HG02678 (cell line): ENCODE data around the gene UBQLN1.
A peak's percentile ranks its signal among the peaks of the same experiment; 100 is the strongest.
"Not testable (repeated sequence)": the region's sequence is repeated elsewhere in the genome, so short reads cannot be mapped to it uniquely, and the experiment has no call there.

Experiments used
- ATAC-seq: cut with Tn5 transposase; IDR thresholded peaks from one replicate; pipeline ENCODE4 v1.9.1; 2021; ENCODE audit warnings: mild to moderate bottlenecking, moderate library complexity; ENCODE audit not compliant: unreplicated experiment

The UBQLN1 gene

DNA sequence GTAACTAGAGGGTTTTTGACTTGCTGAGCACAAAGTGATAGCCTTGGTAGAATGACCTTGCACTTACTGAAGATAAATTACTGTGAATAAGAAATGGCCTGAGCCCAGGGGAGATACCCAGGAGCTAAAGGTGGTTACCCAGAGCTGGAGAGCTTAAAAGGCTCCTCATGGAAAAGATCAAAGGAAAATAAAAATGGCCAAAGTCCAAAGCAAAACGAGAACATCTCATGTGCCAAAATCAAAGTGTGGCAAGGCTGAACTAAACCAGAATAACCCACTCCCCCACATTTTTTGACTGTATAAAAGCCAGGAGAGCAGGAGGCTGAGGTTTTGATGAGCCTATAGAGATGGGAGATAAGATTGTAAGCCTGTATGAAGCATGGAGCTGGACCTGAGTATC, 70.4 kb downstream of the UBQLN1 start:
- no peak for ATAC-seq

DNA sequence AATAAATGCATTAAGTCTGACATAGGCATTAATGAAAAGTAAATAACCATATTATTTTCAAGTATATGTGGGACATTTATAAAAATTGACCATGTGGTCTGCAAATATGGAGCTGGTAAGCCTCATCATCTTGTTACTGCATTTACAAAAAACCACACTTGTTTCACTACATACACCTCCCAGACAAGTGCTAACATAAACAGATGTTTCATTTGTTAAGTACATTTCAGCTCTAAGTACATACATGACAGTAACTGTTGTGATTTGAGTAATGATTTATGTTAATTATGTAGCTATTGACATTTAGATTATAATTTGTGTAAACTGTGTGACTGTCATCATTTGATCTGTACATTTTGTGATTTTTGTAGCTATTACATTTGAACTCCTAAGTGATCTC, 70.9 kb downstream of the UBQLN1 start:
- no peak for ATAC-seq

DNA sequence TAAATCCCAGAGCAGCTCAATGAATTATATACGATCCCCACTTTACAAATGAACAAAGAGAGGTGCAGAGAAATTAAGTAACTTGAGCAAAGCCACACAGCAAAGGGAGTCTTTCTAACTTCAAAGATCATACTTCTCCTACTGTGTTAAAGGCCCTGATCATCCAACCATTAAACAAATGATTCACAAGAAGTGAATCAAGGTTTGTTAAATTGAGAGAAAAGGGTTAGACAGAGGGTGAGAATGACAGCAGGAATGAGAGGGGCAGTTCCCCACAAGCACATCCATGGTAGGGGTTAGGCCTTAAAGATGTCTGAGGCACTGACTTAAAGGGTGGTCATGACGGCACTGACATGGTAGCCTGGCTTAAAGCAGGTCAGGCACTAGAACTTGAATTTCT, 74.1 kb downstream of the UBQLN1 start:
- no peak for ATAC-seq

DNA sequence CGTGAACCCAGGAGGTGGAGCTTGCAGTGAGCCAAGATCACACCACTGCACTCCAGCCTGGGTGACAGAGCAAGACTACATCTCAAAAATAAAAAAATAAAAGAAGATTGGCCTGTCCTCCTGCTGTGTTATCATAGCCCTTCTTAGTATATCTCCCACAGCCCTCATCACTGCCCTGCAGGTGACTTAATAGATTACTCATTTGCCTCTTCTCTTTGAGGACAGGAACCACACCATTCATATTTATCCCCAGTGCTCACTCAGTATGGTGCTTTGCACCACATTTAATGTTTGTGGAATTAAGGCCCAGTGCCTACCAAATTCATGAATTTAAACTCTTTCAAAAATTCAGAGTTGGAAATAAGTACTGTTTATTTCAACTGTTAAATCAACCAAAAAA, 74.5 kb downstream of the UBQLN1 start:
- ATAC-seq, result no peak

DNA sequence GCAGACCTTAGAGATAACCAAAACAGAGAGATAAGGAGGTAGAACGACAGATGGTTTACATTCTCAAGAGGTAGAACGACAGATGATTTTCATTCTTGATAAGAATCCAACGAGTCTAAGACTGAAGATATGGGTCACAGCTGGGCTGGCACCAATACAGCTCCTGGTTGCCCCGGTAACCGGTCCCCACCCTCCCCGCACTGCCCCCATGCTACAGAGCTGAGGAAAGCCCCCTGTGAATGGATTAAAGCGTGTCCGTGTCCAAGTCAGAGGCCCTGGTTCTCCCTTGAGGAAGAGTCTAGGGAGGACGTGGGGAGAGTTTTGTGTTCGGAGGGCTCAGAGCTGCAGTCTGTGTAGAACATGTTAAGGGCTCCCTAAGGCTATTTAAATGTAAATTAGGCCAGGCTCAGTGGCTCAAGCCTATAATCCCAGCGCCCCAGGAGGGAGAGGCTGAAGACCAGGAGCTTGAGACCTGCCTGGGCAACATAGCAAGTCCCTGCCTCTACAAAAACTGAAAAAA, 76.8 kb downstream of the UBQLN1 start:
- no peak for ATAC-seq

DNA sequence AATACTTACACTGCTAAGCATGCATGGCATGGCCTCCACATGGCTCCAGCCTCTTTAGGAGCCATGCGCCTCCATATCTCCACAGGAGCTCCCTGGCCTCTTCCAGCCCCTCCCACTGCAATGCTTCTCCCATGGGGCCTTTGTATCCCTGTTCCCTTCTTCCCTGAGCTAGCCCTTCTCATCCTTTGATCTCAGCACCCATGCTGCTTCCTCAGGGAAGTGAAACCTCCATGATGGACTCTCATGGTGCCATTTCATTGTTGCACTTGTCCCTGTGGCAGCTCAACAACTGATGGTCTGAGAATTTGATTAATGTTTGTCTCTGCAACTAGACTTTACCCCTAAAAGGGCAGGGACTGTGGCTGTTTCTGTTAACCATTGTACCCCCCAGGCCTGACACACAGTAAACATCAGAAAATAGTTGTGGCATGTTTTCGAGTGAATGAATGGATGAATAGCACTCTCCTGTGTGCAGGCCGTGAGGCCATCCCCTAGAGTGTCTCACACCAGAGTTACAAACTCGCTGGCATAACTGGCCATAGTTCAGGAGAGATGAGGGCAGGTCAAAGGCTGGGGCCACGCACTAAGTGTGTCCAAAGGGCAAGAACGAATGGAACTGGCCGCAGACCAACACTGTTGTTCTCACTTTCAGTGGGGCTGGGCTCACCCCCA, 78.2 kb downstream of the UBQLN1 start:
- ATAC-seq, result no peak

DNA sequence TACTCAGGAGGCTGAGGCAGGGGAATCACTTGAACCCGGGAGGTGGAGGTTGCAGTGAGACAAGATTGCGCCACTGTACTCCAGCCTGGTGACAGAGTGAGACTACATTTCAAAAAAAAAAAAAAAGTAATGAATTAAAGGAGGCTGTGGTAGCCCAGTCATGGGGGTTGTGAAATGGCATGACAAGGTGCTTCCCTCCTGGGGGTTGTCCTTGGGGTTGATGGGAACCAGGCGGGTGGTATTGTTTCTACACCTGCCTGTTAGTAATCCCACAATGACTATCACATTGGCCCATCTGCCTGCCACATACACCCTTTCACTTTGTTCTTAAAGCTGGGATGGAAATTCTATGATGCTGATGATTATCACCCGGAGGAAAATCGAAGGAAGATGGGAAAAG, 79.2 kb downstream of the UBQLN1 start:
- ATAC-seq, result no peak

DNA sequence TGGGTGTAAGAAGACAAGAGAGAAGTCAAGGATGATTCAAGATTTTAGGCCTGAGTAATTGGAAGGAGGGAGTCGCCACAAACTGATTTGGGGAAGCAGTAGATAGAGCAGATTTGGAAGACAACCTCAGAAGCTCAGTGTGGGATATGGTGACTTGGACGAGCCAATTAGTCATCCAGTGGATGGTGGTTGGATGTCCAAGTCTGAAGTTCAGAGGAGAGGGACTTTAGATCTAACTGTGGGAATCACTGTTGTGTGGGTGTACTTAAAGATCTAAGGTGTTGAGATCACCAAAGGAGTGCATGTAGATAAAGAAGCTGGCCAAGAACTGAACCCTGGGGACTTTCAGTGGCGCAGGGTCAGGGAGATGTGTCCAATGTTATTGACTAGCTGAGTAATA, 82.6 kb downstream of the UBQLN1 start:
- no peak for ATAC-seq

DNA sequence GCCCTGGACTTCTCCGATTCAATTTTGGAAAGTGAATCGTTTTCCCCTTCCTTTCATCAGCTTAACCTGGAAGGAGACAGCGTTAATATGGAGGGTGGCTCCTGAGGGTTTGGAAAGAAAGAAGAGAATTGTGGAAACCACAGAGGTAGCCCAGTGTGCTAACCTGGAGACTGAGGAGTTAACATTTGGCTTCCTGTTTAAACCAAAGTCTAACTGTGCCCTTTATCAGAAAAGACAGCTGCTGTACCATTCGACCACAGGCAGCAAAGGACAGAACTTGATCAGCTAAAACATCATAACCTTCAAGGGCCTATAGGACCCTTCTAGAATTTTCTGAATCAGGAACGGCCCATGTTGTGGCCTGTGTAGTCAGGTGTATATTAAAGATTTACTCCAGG, 84.1 kb downstream of the UBQLN1 start:
- ATAC-seq, result peak; percentile 35

DNA sequence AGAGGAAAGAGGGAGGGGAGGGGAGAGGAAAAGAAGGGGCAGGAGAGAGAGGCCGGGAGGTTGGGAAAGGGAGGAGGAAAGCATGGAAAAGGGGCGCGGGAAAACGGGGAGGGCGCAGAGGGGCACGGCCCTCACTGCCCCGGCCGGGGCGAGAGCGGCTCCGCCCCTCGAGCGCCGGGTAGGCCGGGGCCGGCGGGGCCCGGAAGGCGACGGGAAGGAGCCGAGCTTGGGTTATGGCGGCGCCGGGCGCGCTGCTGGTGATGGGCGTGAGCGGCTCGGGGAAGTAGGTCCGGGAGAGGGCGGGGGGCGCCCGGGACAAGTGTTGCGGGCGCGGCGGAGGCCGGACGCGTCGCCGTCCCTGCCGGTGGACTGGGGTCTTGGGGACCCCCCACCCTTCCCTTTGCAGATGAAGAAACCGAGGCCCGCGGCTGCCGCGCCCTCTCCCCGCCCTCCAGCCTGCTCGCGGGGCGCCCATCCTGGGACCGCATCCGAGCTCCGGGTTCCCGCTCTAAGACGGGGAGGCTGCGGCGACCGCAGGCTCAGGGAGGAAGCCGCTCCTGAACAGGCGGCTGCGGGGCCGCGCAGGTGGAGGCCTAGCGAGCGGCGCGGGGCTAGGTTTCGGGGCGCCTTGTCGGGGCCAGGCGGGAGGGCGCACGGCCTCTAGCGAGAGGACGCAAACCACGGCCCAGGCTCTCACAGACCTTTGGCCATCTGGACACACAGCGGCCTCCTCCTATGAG, 84.6 kb downstream of the UBQLN1 start, which contains the start of gene IDNK:
Gene IDNK, plus strand, starts transcription at position 205 of the 740 bp plus-strand sequence. Its CDS starts 29 bp downstream, at position 234.
- ATAC-seq, result peak; percentile 81

DNA sequence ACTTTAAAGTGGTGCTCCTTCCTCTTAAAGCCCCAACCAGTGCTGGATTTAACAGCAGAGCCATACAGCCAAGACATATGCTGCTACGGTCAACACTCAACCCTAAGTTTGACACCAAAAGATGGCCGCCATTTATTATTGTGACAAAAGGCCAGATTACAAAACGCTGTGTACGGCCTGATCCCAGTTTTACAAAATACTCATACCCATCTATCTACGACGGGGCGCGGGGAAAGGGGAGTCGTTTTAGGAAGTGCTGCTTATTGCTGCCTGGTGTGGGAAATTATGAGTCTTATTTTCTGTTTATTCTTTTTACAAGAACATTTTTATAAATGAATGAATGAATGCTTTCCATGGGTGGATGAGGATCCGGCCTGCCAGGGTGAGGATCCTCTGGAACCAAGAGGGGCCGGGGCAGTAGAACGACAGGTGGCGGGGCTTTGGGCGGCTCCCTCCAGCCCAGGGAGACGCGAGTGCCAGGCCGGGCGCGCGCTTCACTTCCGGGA, 85.3 kb downstream of the UBQLN1 start:
- peak; percentile 57 for ATAC-seq

DNA sequence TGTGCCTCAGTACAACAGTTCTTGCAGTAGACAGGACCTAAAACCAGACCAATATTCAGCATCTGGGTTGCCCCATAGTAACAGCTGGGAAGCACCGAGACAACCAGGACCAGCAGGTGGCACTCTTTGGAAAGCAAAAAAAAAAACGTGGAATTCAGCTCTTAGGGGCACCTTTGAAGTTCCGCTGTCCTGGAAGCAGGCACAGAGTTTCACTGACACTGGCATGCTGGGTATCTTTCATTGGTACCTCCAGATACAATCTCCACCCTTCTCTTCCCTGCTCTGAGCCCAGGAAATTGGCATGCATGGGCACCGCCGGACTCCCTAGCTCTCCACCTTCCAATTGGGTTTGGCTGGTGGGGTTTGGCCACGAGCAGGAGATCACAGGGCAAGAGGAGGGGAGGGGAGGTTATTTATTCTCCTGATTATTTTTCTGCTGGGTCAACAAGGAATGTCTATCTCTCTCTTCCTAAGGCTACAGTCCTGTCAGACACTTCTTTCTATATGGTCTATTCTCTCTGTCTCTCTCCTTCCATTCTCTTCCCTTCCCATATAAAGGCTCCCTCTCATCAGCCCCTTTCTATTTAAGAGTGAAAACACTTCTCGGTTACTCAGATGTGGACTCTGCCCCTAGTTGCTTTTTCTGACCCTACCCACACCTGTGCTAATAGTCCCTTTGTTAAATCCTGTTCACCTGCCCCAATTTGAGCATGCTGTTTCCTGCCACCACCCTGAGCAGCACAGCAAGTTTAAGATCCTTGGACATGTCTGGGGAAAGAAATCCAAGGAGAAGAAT, 86.7 kb downstream of the UBQLN1 start:
- ATAC-seq, result no peak

DNA sequence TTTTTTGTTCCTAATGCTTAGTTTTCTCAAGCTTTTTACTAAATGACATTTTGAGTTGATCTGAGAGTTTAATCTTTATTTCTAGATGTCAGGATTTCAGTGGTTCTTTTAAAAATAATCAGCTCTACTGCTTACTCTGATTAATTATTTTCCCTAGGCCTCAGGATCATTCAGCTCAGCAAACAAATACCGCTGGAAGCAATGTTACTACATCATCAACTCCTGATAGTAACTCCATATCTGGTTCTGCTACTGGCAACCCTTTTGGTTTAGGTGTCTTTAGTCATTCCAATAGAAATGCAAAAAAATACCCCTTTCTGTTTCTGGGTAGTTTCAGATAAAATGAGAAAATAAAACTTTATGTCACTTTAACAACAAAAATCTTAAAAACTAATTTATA, 90.5 kb downstream of the UBQLN1 start:
- ATAC-seq, result no peak

DNA sequence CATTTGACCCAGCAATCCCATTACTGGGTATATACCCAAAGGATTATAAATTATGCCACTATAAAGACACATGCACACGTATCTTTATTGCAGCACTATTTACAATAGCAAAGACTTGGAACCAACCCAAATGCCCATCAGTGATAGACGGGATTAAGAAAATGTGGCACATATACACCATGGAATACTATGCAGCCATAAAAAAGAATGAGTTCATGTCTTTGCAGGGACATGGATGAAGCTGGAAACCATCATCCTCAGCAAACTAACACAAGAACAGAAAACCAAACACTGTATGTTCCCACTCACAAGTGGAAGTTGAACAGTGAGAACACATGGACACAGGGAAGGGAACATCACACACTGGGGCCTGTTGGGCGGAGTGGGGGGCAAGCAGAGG, 94.5 kb downstream of the UBQLN1 start:
- ATAC-seq, result not testable (repeated sequence)
